ENCODE data around the gene NQO2. TPM values are rescaled to one million over a fixed set of nuclear protein-coding genes. Genes with fewer than 3 reads are reported as not detected.

NQO2 gene
- total RNA-seq, 1 experiment from 2014 or later = 35.8 TPM

DNA sequence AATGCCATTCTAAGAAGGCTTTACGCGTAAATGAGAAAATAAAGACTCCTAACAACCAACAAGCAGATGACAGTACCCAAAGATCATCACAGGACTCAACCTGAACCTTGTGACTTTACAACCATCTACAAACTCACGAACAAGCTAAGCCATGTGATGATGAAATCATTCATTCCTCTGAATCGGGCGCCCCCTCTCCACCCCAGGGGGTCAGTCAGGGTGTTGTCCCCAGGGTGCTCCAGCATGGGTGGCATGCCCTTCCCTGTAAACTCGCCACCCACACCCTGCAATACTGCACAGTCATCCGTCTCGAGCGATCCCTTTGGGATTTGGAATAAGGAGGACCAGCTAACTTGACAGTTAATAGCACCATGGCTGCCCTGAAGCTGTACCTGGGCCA lies 40.9 kb upstream of the NQO2 start:
- BruUV-seq (replicated peaks) = no TSS peak
- Histone ChIP-seq H3K4me1 (peaks cover 37% of the 10 kb centered on the region), H3K27me3 (replicated peaks; ENCODE audit: control insufficient read depth, insufficient read depth, low read length) (no peaks in the 10 kb centered on the region), H3K9me3 (no peaks in the 10 kb centered on the region), H3K36me3 (ENCODE audit: control insufficient read depth, insufficient read depth, low read length) (no peaks in the 10 kb centered on the region), H3K4me3 (ENCODE audit: low read depth, low read length) (no peak overlapping the region)
- CTCF ChIA-PET = no interaction called here
- Mint-ChIP-seq H3K4me3 (ENCODE audit: unreplicated experiment) (no peak overlapping the region), H3K9me3 (ENCODE audit: unreplicated experiment) (no peaks in the 10 kb centered on the region), H3K4me1 (ENCODE audit: low read depth, unreplicated experiment) (peaks cover 34% of the 10 kb centered on the region), H3K27me3 (ENCODE audit: insufficient read depth, unreplicated experiment) (no peaks in the 10 kb centered on the region), H3K27ac (ENCODE audit: unreplicated experiment) (no peak overlapping the region), H3K36me3 (ENCODE audit: insufficient read depth, unreplicated experiment) (no peaks in the 10 kb centered on the region)
- DNase-seq = no peak
- intact Hi-C loops (cut with micrococcal nuclease; ENCODE audit: unreplicated experiment) = no loop called here
- POLR2A ChIA-PET = no interaction called here
- TF ChIP-seq, protein P1, sequence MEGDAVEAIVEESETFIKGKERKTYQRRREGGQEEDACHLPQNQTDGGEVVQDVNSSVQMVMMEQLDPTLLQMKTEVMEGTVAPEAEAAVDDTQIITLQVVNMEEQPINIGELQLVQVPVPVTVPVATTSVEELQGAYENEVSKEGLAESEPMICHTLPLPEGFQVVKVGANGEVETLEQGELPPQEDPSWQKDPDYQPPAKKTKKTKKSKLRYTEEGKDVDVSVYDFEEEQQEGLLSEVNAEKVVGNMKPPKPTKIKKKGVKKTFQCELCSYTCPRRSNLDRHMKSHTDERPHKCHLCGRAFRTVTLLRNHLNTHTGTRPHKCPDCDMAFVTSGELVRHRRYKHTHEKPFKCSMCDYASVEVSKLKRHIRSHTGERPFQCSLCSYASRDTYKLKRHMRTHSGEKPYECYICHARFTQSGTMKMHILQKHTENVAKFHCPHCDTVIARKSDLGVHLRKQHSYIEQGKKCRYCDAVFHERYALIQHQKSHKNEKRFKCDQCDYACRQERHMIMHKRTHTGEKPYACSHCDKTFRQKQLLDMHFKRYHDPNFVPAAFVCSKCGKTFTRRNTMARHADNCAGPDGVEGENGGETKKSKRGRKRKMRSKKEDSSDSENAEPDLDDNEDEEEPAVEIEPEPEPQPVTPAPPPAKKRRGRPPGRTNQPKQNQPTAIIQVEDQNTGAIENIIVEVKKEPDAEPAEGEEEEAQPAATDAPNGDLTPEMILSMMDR (IDR thresholded peaks at IDR 0.05; ENCODE audit: insufficient read depth in 1 of 2, low read depth in 1 of 2, low read length in 1 of 2, severe bottlenecking in 1 of 2, unreplicated experiment in 1 of 2) = no peak

DNA sequence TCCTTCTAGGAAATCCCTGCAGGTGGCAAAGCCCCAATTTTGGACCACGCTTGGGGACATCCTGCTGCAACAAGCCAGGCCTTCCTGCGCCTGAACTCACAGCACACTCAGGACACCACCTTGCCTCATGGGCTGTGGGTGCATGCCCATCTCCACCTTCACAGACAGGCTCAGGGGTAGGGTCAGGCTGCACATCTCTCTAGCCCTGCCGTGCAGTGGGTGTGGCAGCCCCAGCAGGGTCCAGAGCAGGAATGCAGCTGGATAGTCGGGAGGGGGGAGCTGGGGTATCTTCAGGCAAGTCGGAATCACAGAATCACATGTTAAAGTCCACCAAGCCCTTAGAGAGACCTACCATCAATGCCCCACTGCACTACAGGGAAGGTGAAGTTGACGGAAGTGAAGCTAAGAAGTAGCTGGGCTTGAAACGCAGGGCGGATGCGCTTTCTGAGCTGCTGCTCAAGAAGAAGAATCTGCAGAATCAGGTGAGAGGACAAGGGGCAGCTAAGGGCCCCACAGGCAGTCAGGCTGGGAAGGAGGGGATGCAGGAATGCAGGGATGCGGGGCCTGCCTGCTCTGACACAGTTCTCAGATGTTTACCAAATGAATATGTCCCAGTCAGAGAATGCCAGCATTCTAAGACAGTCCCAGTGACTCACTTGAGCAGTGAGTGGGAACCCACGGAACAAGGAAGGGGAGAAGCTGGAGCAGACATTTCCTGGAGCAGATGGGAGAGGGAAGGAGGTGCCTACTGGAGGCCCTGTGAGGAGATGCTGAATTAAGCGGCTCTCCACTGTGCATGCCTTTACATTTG lies 39.6 kb upstream of the NQO2 start:
- no peak for DNase-seq

DNA sequence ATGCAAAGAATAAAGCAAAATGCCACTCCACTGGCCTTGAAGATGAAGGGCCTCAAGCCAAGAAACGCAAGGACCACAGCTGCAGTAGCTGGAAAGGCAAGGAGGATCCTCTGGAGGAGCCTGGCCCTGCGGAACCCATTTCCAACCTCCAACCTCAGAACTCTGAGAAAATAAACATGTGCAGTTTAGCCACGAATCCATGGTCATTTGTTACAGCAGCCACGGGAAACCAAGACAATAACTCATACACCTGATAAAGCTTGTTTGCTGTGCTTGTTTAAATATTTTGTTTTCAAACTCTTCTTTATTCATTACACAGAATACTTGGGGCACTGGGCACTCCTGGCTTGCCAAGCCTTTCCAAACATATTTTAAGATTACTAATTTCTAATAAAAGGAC lies 38.8 kb upstream of the NQO2 start:
- DNase-seq = no peak
- intact Hi-C loops (cut with micrococcal nuclease; ENCODE audit: unreplicated experiment) = no loop called here
- H3K4me3 ChIP-seq (ENCODE audit: low read depth, low read length) = no peak overlapping the region
- CTCF ChIA-PET = no interaction called here
- POLR2A ChIA-PET = no interaction called here
- no peaks in the 10 kb centered on the region for H3K9me3 ChIP-seq
- H3K4me1 ChIP-seq = peaks cover 37% of the 10 kb centered on the region
- H3K27me3 Mint-ChIP-seq (ENCODE audit: insufficient read depth, unreplicated experiment) = no peaks in the 10 kb centered on the region
- H3K27me3 ChIP-seq (replicated peaks; ENCODE audit: control insufficient read depth, insufficient read depth, low read length) = no peaks in the 10 kb centered on the region
- BruUV-seq (replicated peaks) = no TSS peak
- TF ChIP-seq, protein P1 (IDR thresholded peaks at IDR 0.05; ENCODE audit: insufficient read depth in 1 of 2, low read depth in 1 of 2, low read length in 1 of 2, severe bottlenecking in 1 of 2, unreplicated experiment in 1 of 2) = no peak
- no peak overlapping the region for H3K4me3 Mint-ChIP-seq (ENCODE audit: unreplicated experiment)
- no peaks in the 10 kb centered on the region for H3K36me3 Mint-ChIP-seq (ENCODE audit: insufficient read depth, unreplicated experiment)
- peak overlapping the region; percentile 73 for H3K27ac Mint-ChIP-seq (ENCODE audit: unreplicated experiment)
- H3K4me1 Mint-ChIP-seq (ENCODE audit: low read depth, unreplicated experiment) = peaks cover 34% of the 10 kb centered on the region
- H3K9me3 Mint-ChIP-seq (ENCODE audit: unreplicated experiment) = no peaks in the 10 kb centered on the region
- H3K36me3 ChIP-seq (ENCODE audit: control insufficient read depth, insufficient read depth, low read length) = no peaks in the 10 kb centered on the region

More for the DNA sequence above, 39.6 kb upstream of the NQO2 start:
- no peaks in the 10 kb centered on the region for H3K9me3 Mint-ChIP-seq (ENCODE audit: unreplicated experiment)
- Histone ChIP-seq H3K4me3 (ENCODE audit: low read depth, low read length) (no peak overlapping the region), H3K27me3 (replicated peaks; ENCODE audit: control insufficient read depth, insufficient read depth, low read length) (no peaks in the 10 kb centered on the region), H3K36me3 (ENCODE audit: control insufficient read depth, insufficient read depth, low read length) (no peaks in the 10 kb centered on the region), H3K9me3 (no peaks in the 10 kb centered on the region), H3K4me1 (peaks cover 37% of the 10 kb centered on the region)
- ChIA-PET POLR2A (no interaction called here), CTCF (interaction anchor here (0.9 to 1.2 kb wide), 2 partner anchors 28 to 29 kb away, joined by 3 to 4 read pairs; no protein-coding TSS in a partner anchor)
- H3K27me3 Mint-ChIP-seq (ENCODE audit: insufficient read depth, unreplicated experiment) = no peaks in the 10 kb centered on the region
- H3K36me3 Mint-ChIP-seq (ENCODE audit: insufficient read depth, unreplicated experiment) = no peaks in the 10 kb centered on the region
- peak overlapping the region; percentile 73 for H3K27ac Mint-ChIP-seq (ENCODE audit: unreplicated experiment)
- intact Hi-C loops (cut with micrococcal nuclease; ENCODE audit: unreplicated experiment) = no loop called here
- TF ChIP-seq, protein P1 (IDR thresholded peaks at IDR 0.05; ENCODE audit: insufficient read depth in 1 of 2, low read depth in 1 of 2, low read length in 1 of 2, severe bottlenecking in 1 of 2, unreplicated experiment in 1 of 2) = no peak
- BruUV-seq (replicated peaks) = no TSS peak
- H3K4me3 Mint-ChIP-seq (ENCODE audit: unreplicated experiment) = no peak overlapping the region
- H3K4me1 Mint-ChIP-seq (ENCODE audit: low read depth, unreplicated experiment) = peaks cover 34% of the 10 kb centered on the region
